GM10266 (cell line): ENCODE measurements around the gene CCDC34.

Experiments used
- DNase-seq: peaks from one replicate; pipeline ENCODE4 v3.0.0; 2012; ENCODE audit errors: extremely low spot score
- TF ChIP-seq, protein P1 (sequence below): IDR thresholded peaks from 2 replicates; pipeline ENCODE4 v1.5.1; 2012; ENCODE audit warnings: mild to moderate bottlenecking, low read depth; ENCODE audit not compliant: control insufficient read depth, insufficient read depth; ENCODE audit errors: missing control alignments

CCDC34 gene

GRCh38 chr11:27291302-27291889 lies 71.6 kb downstream of the CCDC34 start:
- TF ChIP-seq, protein P1, sequence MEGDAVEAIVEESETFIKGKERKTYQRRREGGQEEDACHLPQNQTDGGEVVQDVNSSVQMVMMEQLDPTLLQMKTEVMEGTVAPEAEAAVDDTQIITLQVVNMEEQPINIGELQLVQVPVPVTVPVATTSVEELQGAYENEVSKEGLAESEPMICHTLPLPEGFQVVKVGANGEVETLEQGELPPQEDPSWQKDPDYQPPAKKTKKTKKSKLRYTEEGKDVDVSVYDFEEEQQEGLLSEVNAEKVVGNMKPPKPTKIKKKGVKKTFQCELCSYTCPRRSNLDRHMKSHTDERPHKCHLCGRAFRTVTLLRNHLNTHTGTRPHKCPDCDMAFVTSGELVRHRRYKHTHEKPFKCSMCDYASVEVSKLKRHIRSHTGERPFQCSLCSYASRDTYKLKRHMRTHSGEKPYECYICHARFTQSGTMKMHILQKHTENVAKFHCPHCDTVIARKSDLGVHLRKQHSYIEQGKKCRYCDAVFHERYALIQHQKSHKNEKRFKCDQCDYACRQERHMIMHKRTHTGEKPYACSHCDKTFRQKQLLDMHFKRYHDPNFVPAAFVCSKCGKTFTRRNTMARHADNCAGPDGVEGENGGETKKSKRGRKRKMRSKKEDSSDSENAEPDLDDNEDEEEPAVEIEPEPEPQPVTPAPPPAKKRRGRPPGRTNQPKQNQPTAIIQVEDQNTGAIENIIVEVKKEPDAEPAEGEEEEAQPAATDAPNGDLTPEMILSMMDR = no peak
- no peak for DNase-seq

- TF ChIP-seq, protein P1 = no peak
- no peak for DNase-seq
Measured at GRCh38 chr11:27290261-27291050, 72.6 kb downstream of the CCDC34 start.
